GM19238 (cell line): ENCODE measurements around the gene TGFB2.

ENCODE experiments used
- DNase-seq: peaks from one replicate; pipeline ENCODE4 v3.0.0; 2011; ENCODE audit warnings: low spot score; ENCODE audit not compliant: insufficient read length

TGFB2 gene

GRCh38 chr1:218421531-218421930 lies 76.4 kb downstream of the TGFB2 start:
- no peak for DNase-seq

GRCh38 chr1:218424502-218424901 lies 79.4 kb downstream of the TGFB2 start:
- DNase-seq = no peak

GRCh38 chr1:218425647-218426342 lies 80.7 kb downstream of the TGFB2 start:
- no peak for DNase-seq

- no peak for DNase-seq
Observed at GRCh38 chr1:218426343-218426657, 81.2 kb downstream of the TGFB2 start.

- no peak for DNase-seq
Observed at GRCh38 chr1:218429301-218429700, 84.2 kb downstream of the TGFB2 start.

- DNase-seq = no peak
Observed at GRCh38 chr1:218430346-218430745, 85.2 kb downstream of the TGFB2 start.

GRCh38 chr1:218430822-218431221 lies 85.7 kb downstream of the TGFB2 start:
- DNase-seq = no peak

- DNase-seq = no peak
Observed at GRCh38 chr1:218431476-218431875, 86.3 kb downstream of the TGFB2 start.

GRCh38 chr1:218433744-218434143 lies 88.6 kb downstream of the TGFB2 start:
- DNase-seq = no peak

- no peak for DNase-seq
Observed at GRCh38 chr1:218435528-218435927, 90.4 kb downstream of the TGFB2 start.

- no peak for DNase-seq
Observed at GRCh38 chr1:218436346-218436745, 91.2 kb downstream of the TGFB2 start.

GRCh38 chr1:218436997-218437396 lies 91.9 kb downstream of the TGFB2 start:
- DNase-seq = no peak

GRCh38 chr1:218439541-218440295 lies 94.6 kb downstream of the TGFB2 start:
- no peak for DNase-seq

GRCh38 chr1:218443255-218443654 lies 98.1 kb downstream of the TGFB2 start:
- DNase-seq = no peak

GRCh38 chr1:218444173-218444572 lies 99.0 kb downstream of the TGFB2 start:
- DNase-seq = no peak

- DNase-seq = no peak
Observed at GRCh38 chr1:218444588-218444987, 99.5 kb downstream of the TGFB2 start.

GRCh38 chr1:218447010-218447689 lies 102.0 kb downstream of the TGFB2 start:
- no peak for DNase-seq

- DNase-seq = no peak
Observed at GRCh38 chr1:218451415-218451814, 106.3 kb downstream of the TGFB2 start.

- no peak for DNase-seq
Observed at GRCh38 chr1:218454700-218455282, 109.7 kb downstream of the TGFB2 start.

- no peak for DNase-seq
Observed at GRCh38 chr1:218456444-218456843, 111.3 kb downstream of the TGFB2 start.

- DNase-seq = no peak
Observed at GRCh38 chr1:218459450-218459849, 114.3 kb downstream of the TGFB2 start.
